ENCODE data around the gene RPTOR.

GRCh38 chr17:80906364-80907259, 362.0 kb downstream of the RPTOR start:
- no peak for TF ChIP-seq CHD2 (IDR thresholded peaks at IDR 0.05; ENCODE audit: low read length, partially characterized antibody)
- no peak for TF ChIP-seq CTCF (IDR thresholded peaks at IDR 0.05)
- TF ChIP-seq, protein P1, sequence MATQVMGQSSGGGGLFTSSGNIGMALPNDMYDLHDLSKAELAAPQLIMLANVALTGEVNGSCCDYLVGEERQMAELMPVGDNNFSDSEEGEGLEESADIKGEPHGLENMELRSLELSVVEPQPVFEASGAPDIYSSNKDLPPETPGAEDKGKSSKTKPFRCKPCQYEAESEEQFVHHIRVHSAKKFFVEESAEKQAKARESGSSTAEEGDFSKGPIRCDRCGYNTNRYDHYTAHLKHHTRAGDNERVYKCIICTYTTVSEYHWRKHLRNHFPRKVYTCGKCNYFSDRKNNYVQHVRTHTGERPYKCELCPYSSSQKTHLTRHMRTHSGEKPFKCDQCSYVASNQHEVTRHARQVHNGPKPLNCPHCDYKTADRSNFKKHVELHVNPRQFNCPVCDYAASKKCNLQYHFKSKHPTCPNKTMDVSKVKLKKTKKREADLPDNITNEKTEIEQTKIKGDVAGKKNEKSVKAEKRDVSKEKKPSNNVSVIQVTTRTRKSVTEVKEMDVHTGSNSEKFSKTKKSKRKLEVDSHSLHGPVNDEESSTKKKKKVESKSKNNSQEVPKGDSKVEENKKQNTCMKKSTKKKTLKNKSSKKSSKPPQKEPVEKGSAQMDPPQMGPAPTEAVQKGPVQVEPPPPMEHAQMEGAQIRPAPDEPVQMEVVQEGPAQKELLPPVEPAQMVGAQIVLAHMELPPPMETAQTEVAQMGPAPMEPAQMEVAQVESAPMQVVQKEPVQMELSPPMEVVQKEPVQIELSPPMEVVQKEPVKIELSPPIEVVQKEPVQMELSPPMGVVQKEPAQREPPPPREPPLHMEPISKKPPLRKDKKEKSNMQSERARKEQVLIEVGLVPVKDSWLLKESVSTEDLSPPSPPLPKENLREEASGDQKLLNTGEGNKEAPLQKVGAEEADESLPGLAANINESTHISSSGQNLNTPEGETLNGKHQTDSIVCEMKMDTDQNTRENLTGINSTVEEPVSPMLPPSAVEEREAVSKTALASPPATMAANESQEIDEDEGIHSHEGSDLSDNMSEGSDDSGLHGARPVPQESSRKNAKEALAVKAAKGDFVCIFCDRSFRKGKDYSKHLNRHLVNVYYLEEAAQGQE (IDR thresholded peaks at IDR 0.05; ENCODE audit: low read depth, low read length) = no peak
- no peak for TF ChIP-seq GABPA (IDR thresholded peaks at IDR 0.05; ENCODE audit: low read depth)
- TF ChIP-seq RAD21 (IDR thresholded peaks at IDR 0.05; ENCODE audit: low read length) = no peak
- no peak for TF ChIP-seq POLR2AphosphoS5 (IDR thresholded peaks at IDR 0.05; ENCODE audit: low read depth, low read length)
- no peak for TF ChIP-seq FOXM1 (IDR thresholded peaks at IDR 0.05; ENCODE audit: low read depth)
- no peak for TF ChIP-seq USF1 (IDR thresholded peaks at IDR 0.05; ENCODE audit: borderline replicate concordance, low read depth)
- TF ChIP-seq GATA2 (CRISPR knock-in tag; IDR thresholded peaks at IDR 0.05) = no peak
- no peak for TF ChIP-seq EP300 (IDR thresholded peaks at IDR 0.05; ENCODE audit: borderline replicate concordance in 1 of 2, low read depth in 1 of 2, low read length in 1 of 2)
- TF ChIP-seq NRF1 (IDR thresholded peaks at IDR 0.05; ENCODE audit: low read depth, low read length) = no peak
- TF ChIP-seq, protein P2, sequence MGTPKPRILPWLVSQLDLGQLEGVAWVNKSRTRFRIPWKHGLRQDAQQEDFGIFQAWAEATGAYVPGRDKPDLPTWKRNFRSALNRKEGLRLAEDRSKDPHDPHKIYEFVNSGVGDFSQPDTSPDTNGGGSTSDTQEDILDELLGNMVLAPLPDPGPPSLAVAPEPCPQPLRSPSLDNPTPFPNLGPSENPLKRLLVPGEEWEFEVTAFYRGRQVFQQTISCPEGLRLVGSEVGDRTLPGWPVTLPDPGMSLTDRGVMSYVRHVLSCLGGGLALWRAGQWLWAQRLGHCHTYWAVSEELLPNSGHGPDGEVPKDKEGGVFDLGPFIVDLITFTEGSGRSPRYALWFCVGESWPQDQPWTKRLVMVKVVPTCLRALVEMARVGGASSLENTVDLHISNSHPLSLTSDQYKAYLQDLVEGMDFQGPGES (IDR thresholded peaks at IDR 0.05; ENCODE audit: low read depth, low read length) = no peak
- TF ChIP-seq SIN3A (IDR thresholded peaks at IDR 0.05; ENCODE audit: borderline replicate concordance, low read depth, low read length) = no peak
